Transverse colon (tissue), 4 donors: ENCODE measurements around the gene SDK1. TPM values are rescaled to one million over a fixed set of nuclear protein-coding genes. Genes with fewer than 3 reads are reported as not detected.

ENCODE experiments used
- DNase-seq: peaks from one replicate; pipeline ENCODE4 v3.0.0-alpha.2; 2019
- H3K27ac ChIP-seq, 4 donors: fragments of 200-600 bp; sonication (generic); 2 replicates each; pipeline ENCODE4 v1.5.1; 2016 to 2018; ENCODE audit warnings: inconsistent platforms in 4 of 4
- H3K27me3 ChIP-seq: fragments of 200-600 bp; sonication (generic); 2 replicates; pipeline ENCODE4 v1.5.1; 2017; ENCODE audit warnings: inconsistent platforms
- H3K36me3 ChIP-seq, 4 donors: fragments of 200-600 bp; sonication (generic); 2 replicates each; pipeline ENCODE4 v1.5.1; 2017 to 2019; ENCODE audit warnings: inconsistent platforms in 4 of 4
- H3K4me1 ChIP-seq, 4 donors: fragments of 200-600 bp; sonication (generic); 2 replicates each; pipeline ENCODE4 v1.5.1; 2017 to 2020; ENCODE audit warnings: inconsistent platforms in 4 of 4
- H3K4me3 ChIP-seq, 4 donors: fragments of 200-600 bp; sonication (generic); 1 replicate in 1 of 4; 2 replicates in 3 of 4; pipeline versions ENCODE4 v1.5.1 to v1.6.1; 2017 to 2019; ENCODE audit warnings: inconsistent platforms in 4 of 4
- H3K9me3 ChIP-seq, 2 donors: fragments of 200-600 bp; sonication (generic); 2 replicates each; pipeline ENCODE4 v1.5.1; 2017 to 2019; ENCODE audit warnings: inconsistent platforms in 2 of 2
- EP300 ChIP-seq: sonication (generic); formaldehyde crosslinking; IDR thresholded peaks from one replicate; pipeline ENCODE4 v1.6.1; 2017; ENCODE audit warnings: antibody characterized with exemption, low read depth
- POLR2A ChIP-seq: fragments of 450-650 bp; IDR thresholded peaks from one replicate; pipeline ENCODE4 v1.6.1; 2016; ENCODE audit warnings: antibody characterized with exemption, mild to moderate bottlenecking, moderate library complexity
- POLR2AphosphoS5 ChIP-seq, 3 donors: sonication (generic); formaldehyde crosslinking; IDR thresholded peaks; one replicate each; pipeline ENCODE4 v1.6.1; 2016; ENCODE audit warnings: antibody characterized with exemption in 3 of 3
- WGBS, 2 donors: methylation state at CpG; one replicate each; pipeline ENCODE4 v1.1.5; 2018; ENCODE audit warnings: low coverage in 1 of 2; 5-methylcytosine and 5-hydroxymethylcytosine counted together
- in situ Hi-C, 4 donors: fragments of 200-750 bp; cut with MboI; loops; one replicate each; pipeline versions ENCODE4 v1.15.0 to v1.15.1; 2017; ENCODE audit warnings: low sequenced_read_pairs in 3 of 4, low pct_ligation_motif_present in 1 of 4, low pct_unique_long_range_greater_than_20kb in 1 of 4
- intact Hi-C: fragments of 100-400 bp; cut with DNase I; formaldehyde crosslinking; loops from one replicate; pipeline ENCODE4 v1.15.1; 2023; ENCODE audit warnings: low total_unique reads
- total RNA-seq, 4 donors: library from RNA; depleted of rRNA; stranded (reverse); fragments of >200 nt; gene quantifications; one replicate each; pipeline ENCODE4 v1.1.0, GENCODE V29; 2016
- TF ChIP-seq, protein P1 (sequence below), 5 experiments: fragments of 200-600 bp in 3 of 5; fragments of 450-650 bp in 2 of 5; sonication (generic) in 3 of 5; IDR thresholded peaks; 1 replicate in 2 of 5; 2 replicates in 3 of 5; pipeline ENCODE4 v1.5.1; 2016 to 2017; ENCODE audit warnings: antibody characterized with exemption in 5 of 5, inconsistent platforms in 3 of 5, mild to moderate bottlenecking in 2 of 5, moderate library complexity in 1 of 5

The SDK1 gene
- total RNA-seq, 4 donors from 2014 or later: 4.0 to 8.6 (median 5.4) TPM

DNA sequence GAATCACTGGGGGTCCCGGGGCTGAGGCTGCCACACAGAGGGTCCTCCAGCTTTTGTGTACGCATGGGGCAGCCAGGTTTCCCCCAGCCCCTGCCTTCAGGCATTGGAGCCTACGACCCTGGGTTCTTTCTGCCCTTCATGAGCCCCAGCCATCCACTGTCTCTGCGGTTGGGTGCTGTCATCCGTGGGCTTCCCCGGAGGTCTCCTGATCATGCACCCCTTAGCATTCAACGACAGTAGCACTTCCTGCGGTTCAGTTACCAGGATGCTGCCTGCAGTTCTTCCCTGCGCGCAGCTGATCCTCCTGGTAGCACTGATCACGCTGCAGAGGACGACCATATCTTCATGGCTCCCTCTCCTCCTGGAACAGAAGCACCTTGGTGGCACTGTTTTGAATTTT is 676.3 kb downstream of the SDK1 start:
- 87 to 95% methylated on average over 3 to 10 of the region's 12 CpGs for WGBS, 2 donors
- TF ChIP-seq POLR2AphosphoS5 (IDR thresholded peaks at IDR 0.05): no peak
- TF ChIP-seq, protein P1, sequence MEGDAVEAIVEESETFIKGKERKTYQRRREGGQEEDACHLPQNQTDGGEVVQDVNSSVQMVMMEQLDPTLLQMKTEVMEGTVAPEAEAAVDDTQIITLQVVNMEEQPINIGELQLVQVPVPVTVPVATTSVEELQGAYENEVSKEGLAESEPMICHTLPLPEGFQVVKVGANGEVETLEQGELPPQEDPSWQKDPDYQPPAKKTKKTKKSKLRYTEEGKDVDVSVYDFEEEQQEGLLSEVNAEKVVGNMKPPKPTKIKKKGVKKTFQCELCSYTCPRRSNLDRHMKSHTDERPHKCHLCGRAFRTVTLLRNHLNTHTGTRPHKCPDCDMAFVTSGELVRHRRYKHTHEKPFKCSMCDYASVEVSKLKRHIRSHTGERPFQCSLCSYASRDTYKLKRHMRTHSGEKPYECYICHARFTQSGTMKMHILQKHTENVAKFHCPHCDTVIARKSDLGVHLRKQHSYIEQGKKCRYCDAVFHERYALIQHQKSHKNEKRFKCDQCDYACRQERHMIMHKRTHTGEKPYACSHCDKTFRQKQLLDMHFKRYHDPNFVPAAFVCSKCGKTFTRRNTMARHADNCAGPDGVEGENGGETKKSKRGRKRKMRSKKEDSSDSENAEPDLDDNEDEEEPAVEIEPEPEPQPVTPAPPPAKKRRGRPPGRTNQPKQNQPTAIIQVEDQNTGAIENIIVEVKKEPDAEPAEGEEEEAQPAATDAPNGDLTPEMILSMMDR (IDR thresholded peaks at IDR 0.05): no peak
- TF ChIP-seq EP300: no peak
- no peak for TF ChIP-seq POLR2A
- no peaks in the 10 kb centered on the region for H3K27me3 ChIP-seq
- H3K9me3 ChIP-seq: no peaks in the 10 kb centered on the region
- no peak overlapping the region for H3K4me3 ChIP-seq
- in situ Hi-C loops (no loop called here), intact Hi-C loops (no loop called here)
- DNase-seq: no peak
- H3K27ac ChIP-seq: no peak overlapping the region
- H3K4me1 ChIP-seq: no peaks in the 10 kb centered on the region
- no peaks in the 10 kb centered on the region for H3K36me3 ChIP-seq

DNA sequence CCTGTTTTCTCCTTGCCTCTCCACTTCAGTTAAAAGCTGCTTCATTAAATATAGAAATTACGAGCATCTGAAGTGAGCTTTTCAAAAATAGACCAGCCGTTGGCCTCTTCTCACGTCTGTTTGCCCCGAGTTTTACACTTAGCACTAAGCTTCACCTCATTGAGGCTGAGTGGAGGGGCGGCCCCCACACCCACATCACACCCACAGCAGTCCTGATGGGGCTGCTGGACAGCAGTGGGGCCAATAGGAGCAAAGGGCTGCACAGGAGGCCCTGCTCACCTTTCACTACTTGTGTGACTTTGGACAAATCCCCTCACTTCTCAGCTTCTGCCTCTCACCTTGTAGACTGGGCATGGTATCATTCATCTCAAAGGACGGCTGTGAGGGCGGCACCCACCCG is 677.8 kb downstream of the SDK1 start:
- H3K4me1 ChIP-seq: no peaks in the 10 kb centered on the region
- no peak for DNase-seq
- H3K4me3 ChIP-seq: no peak overlapping the region
- no peaks in the 10 kb centered on the region for H3K27me3 ChIP-seq
- intact Hi-C loops (no loop called here), in situ Hi-C loops (no loop called here)
- TF ChIP-seq POLR2A (no peak), EP300 (no peak), POLR2AphosphoS5 (IDR thresholded peaks at IDR 0.05) (no peak)
- TF ChIP-seq, protein P1 (IDR thresholded peaks at IDR 0.05): no peak
- no peaks in the 10 kb centered on the region for H3K9me3 ChIP-seq
- WGBS, 2 donors: 82% methylated on average over 8 of the region's 8 CpGs; no CpG with 5 or more reads in 1 of the 2 donors
- H3K36me3 ChIP-seq: no peaks in the 10 kb centered on the region
- no peak overlapping the region for H3K27ac ChIP-seq

DNA sequence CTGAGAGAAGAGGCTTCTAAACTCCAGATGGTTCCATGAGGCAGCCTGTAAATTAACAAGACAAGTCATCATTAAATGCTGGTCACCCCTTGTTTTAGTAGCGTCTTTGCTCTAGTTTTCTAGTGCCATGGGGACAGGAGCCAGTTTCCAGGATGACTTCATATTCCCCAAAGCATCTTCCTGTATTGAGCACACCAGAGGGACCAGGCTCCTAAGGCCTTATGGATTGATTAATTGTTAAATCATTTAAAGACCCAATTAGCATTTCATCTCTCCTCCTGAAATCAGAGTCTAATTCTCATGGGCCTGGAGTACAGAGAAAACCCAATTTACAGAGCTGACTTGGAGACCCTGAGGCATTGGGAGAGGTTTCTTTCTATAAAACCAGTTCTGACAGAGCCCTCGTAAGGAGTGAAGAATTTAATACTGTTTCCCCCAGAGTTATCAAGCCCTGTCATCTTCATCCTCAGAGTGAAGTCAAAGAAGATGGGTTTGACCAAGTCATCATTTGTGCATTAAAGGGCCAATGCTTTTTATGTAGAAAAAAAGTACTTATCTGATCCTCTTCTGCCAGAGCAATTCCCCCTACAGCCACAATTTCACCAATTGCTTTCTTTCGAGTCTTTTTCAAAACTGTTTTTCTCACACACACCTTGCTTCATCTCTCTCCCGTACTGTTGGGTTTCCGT is 678.7 kb downstream of the SDK1 start:
- DNase-seq: no peak
- intact Hi-C loops: no loop called here
- TF ChIP-seq, protein P1 (IDR thresholded peaks at IDR 0.05): no peak
- no peak overlapping the region for H3K4me3 ChIP-seq
- no peaks in the 10 kb centered on the region for H3K4me1 ChIP-seq
- no peak overlapping the region for H3K27ac ChIP-seq
- no peaks in the 10 kb centered on the region for H3K9me3 ChIP-seq
- no peaks in the 10 kb centered on the region for H3K27me3 ChIP-seq
- in situ Hi-C loops: no loop called here
- WGBS, 2 donors: 67 to 83% methylated on average over 5 of the region's 5 CpGs
- no peaks in the 10 kb centered on the region for H3K36me3 ChIP-seq

DNA sequence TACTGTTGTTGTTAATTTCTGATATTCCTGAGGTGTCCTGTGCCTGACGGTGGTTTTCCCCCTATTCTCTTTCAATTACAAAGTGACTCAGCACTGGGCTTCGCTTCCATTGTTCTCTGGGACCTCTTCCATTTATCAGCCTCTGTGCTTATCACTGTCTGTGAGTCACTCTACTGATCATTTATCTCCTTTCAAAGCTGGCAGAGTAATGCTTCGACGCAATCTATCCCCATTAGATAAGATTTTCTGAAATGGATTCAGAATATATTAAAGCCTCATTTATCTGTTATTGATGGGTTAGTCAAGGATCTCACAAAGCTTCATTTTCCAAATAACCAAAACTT is 679.2 kb downstream of the SDK1 start:
- Histone ChIP-seq H3K36me3 (no peaks in the 10 kb centered on the region), H3K27me3 (no peaks in the 10 kb centered on the region)

More for the DNA sequence above, 679.2 kb downstream of the SDK1 start:
- TF ChIP-seq POLR2A (no peak), EP300 (no peak), POLR2AphosphoS5 (IDR thresholded peaks at IDR 0.05) (no peak)
- TF ChIP-seq, protein P1 (IDR thresholded peaks at IDR 0.05): no peak
- intact Hi-C loops (no loop called here), in situ Hi-C loops (no loop called here)
- Histone ChIP-seq H3K4me3 (no peak overlapping the region), H3K4me1 (no peaks in the 10 kb centered on the region), H3K27ac (no peak overlapping the region), H3K9me3 (no peaks in the 10 kb centered on the region)
- WGBS, 2 donors: 69 to 79% methylated on average over 4 of the region's 4 CpGs
- no peak for DNase-seq
